IMR-90 (cell line): ENCODE measurements around the gene TMEM106A. TPM values are rescaled to one million over a fixed set of nuclear protein-coding genes. Genes with fewer than 3 reads are reported as not detected.

Experiments used
- ATAC-seq: fragments of 200-7000 bp; cut with Tn5 transposase; 2 replicates; pipeline ENCODE4 v1.9.1; 2020; ENCODE audit warnings: low read depth, mild to moderate bottlenecking, moderate library complexity
- Bru-seq: library from RNA; stranded (reverse); fragments of 400-500 nt; gene quantifications from one replicate; lab custom pipeline; 2021; lab: Mats Ljungman, UMichigan
- BruChase-seq, 2 experiments: library from RNA; stranded (reverse); fragments of 400-500 nt; gene quantifications; one replicate each; lab custom pipeline; 2021; lab: Mats Ljungman, UMichigan
- BruUV-seq: library from RNA; stranded (reverse); fragments of 400-500 nt; replicated peaks from 2 replicates; lab custom pipeline; 2021; lab: Mats Ljungman, UMichigan
- CTCF ChIA-PET: fragments of 300-600 bp; formaldehyde crosslinking; extraction: SDS; loops from one replicate; lab custom pipeline; 2021; ENCODE audit warnings: antibody characterized with exemption; lab: Yijun Ruan, JAX
- POLR2A ChIA-PET: fragments of 300-600 bp; sonication (Branson Sonifier 250); formaldehyde crosslinking; loops from one replicate; lab custom pipeline; 2022; ENCODE audit warnings: antibody characterized with exemption; ENCODE audit not compliant: unreplicated experiment; lab: Charles Lee
- DNase-seq: peaks from one replicate; pipeline ENCODE4 v3.0.0; 2013
- H2AFZ ChIP-seq: replicated peaks from 2 replicates; pipeline ENCODE3; 2013; ENCODE audit warnings: low read length, mild to moderate bottlenecking; ENCODE audit not compliant: poor library complexity
- H2AK5ac ChIP-seq: 2 replicates; pipeline ENCODE4 v1.6.1; 2013; ENCODE audit warnings: low read depth, low read length, inconsistent platforms
- H2AK9ac ChIP-seq: replicated peaks from 2 replicates; pipeline ENCODE3; 2013; ENCODE audit warnings: mild to moderate bottlenecking, low read depth, low read length, moderate library complexity; ENCODE audit not compliant: poor library complexity
- H2BK120ac ChIP-seq: 2 replicates; pipeline ENCODE4 v1.6.1; 2013; ENCODE audit warnings: low read depth, low read length, inconsistent platforms
- H2BK15ac ChIP-seq: 3 replicates; pipeline ENCODE4 v1.6.1; 2013; ENCODE audit warnings: low read depth, low read length, inconsistent platforms
- H2BK20ac ChIP-seq: 2 replicates; pipeline ENCODE4 v1.6.1; 2013; ENCODE audit warnings: low read depth, mild to moderate bottlenecking, inconsistent platforms, low read length, moderate library complexity
- H2BK5ac ChIP-seq: 2 replicates; pipeline ENCODE4 v1.6.1; 2013; ENCODE audit warnings: mild to moderate bottlenecking, low read depth, low read length, inconsistent platforms; ENCODE audit not compliant: poor library complexity, severe bottlenecking
- H3K14ac ChIP-seq: replicated peaks from 2 replicates; pipeline ENCODE4 v1.6.1; 2013; ENCODE audit warnings: low read depth, low read length, inconsistent platforms
- H3K18ac ChIP-seq: 2 replicates; pipeline ENCODE4 v1.6.1; 2013; ENCODE audit warnings: low read depth, low read length, control low read depth
- H3K23ac ChIP-seq: 2 replicates; pipeline ENCODE4 v1.6.1; 2013; ENCODE audit warnings: low read depth, low read length, inconsistent platforms
- H3K27ac ChIP-seq: 2 replicates; pipeline ENCODE4 v1.5.1; 2013; ENCODE audit warnings: mild to moderate bottlenecking, control low read depth, low read length; ENCODE audit not compliant: insufficient read depth
- H3K27me3 ChIP-seq: 2 replicates; pipeline ENCODE4 v1.6.1; 2013; ENCODE audit warnings: low read length; ENCODE audit not compliant: control insufficient read depth, insufficient read depth
- H3K36me3 ChIP-seq: 2 replicates; pipeline ENCODE4 v1.6.1; 2013; ENCODE audit warnings: low read length, mixed read lengths; ENCODE audit not compliant: control insufficient read depth, insufficient read depth
- H3K4ac ChIP-seq: 2 replicates; pipeline ENCODE4 v1.6.1; 2013; ENCODE audit warnings: low read depth, low read length, inconsistent platforms
- H3K4me1 ChIP-seq: 2 replicates; pipeline ENCODE4 v1.6.1; 2013; ENCODE audit warnings: low read length, mixed read lengths; ENCODE audit not compliant: control insufficient read depth, insufficient read depth
- H3K4me2 ChIP-seq: 2 replicates; pipeline ENCODE4 v1.6.1; 2013; ENCODE audit warnings: low read depth, mild to moderate bottlenecking, control low read depth, low read length, moderate library complexity
- H3K4me3 ChIP-seq: 2 replicates; pipeline ENCODE4 v1.5.1; 2013; ENCODE audit warnings: low read depth, mild to moderate bottlenecking, control low read depth, low read length, moderate library complexity; ENCODE audit not compliant: insufficient read depth
- H3K56ac ChIP-seq: 2 replicates; pipeline ENCODE4 v1.6.1; 2013; ENCODE audit warnings: low read length, inconsistent platforms; ENCODE audit not compliant: insufficient read depth; ENCODE audit errors: extremely low read depth
- H3K79me1 ChIP-seq, 2 experiments: 2 replicates each; pipeline ENCODE4 v1.6.1; 2013; ENCODE audit warnings: low read length in 2 of 2, inconsistent platforms in 1 of 2, low read depth in 1 of 2
- H3K9ac ChIP-seq: 2 replicates; pipeline ENCODE4 v1.6.1; 2013; ENCODE audit warnings: low read depth, low read length, control low read depth
- H3K9me1 ChIP-seq: 2 replicates; pipeline ENCODE4 v1.6.1; 2013; ENCODE audit warnings: low read length, inconsistent platforms; ENCODE audit not compliant: insufficient read depth
- H3K9me3 ChIP-seq: 2 replicates; pipeline ENCODE4 v1.6.1; 2013; ENCODE audit warnings: low read length; ENCODE audit not compliant: control insufficient read depth, insufficient read depth
- H4K20me1 ChIP-seq: 2 replicates; pipeline ENCODE4 v1.6.1; 2013; ENCODE audit warnings: low read length, inconsistent platforms; ENCODE audit not compliant: insufficient read depth
- H4K5ac ChIP-seq: 2 replicates; pipeline ENCODE4 v1.6.1; 2013; ENCODE audit warnings: mild to moderate bottlenecking, low read depth, low read length, control low read depth
- H4K8ac ChIP-seq, 2 experiments: 2 replicates each; pipeline ENCODE4 v1.6.1; 2013; ENCODE audit warnings: low read depth in 2 of 2, low read length in 2 of 2, control low read depth in 1 of 2, inconsistent platforms in 1 of 2
- H4K91ac ChIP-seq: 2 replicates; pipeline ENCODE4 v1.6.1; 2013; ENCODE audit warnings: low read depth, low read length, inconsistent platforms; ENCODE audit not compliant: insufficient read depth
- BHLHE40 ChIP-seq: fragments of 150-350 bp; IDR thresholded peaks from 2 replicates; pipeline ENCODE4 v1.6.1; 2016; ENCODE audit warnings: mild to moderate bottlenecking, low read depth, low read length
- CHD1 ChIP-seq: IDR thresholded peaks from 2 replicates; pipeline ENCODE4 v1.6.1; 2012; ENCODE audit warnings: low read depth, low read length, improper control_type of control experiment
- FOS ChIP-seq: fragments of 150-350 bp; IDR thresholded peaks from 2 replicates; pipeline ENCODE4 v1.6.1; 2016; ENCODE audit warnings: low read depth, low read length
- MAFK ChIP-seq: IDR thresholded peaks from 2 replicates; pipeline ENCODE4 v1.6.1; 2012; ENCODE audit warnings: low read depth, low read length, improper control_type of control experiment
- MAZ ChIP-seq: IDR thresholded peaks from 2 replicates; pipeline ENCODE4 v1.6.1; 2012; ENCODE audit warnings: low read depth, mild to moderate bottlenecking, low read length, improper control_type of control experiment, moderate library complexity, borderline replicate concordance
- NFE2L2 ChIP-seq: fragments of 150-350 bp; IDR thresholded peaks from 2 replicates; pipeline ENCODE4 v1.6.1; 2016; ENCODE audit warnings: low read depth, mild to moderate bottlenecking, low read length
- POLR2A ChIP-seq: IDR thresholded peaks from 2 replicates; pipeline ENCODE4 v1.6.1; 2012; ENCODE audit warnings: mild to moderate bottlenecking, low read depth, low read length
- RAD21 ChIP-seq: IDR thresholded peaks from 2 replicates; pipeline ENCODE4 v1.6.1; 2012; ENCODE audit warnings: low read length, improper control_type of control experiment
- RCOR1 ChIP-seq: IDR thresholded peaks from 2 replicates; pipeline ENCODE4 v1.6.1; 2012; ENCODE audit warnings: mild to moderate bottlenecking, low read length, improper control_type of control experiment; ENCODE audit not compliant: insufficient replicate concordance
- RFX5 ChIP-seq: IDR thresholded peaks from 2 replicates; pipeline ENCODE4 v1.8.0; 2012; ENCODE audit warnings: low read depth, mild to moderate bottlenecking, low read length, moderate library complexity
- SMC3 ChIP-seq: fragments of 150-350 bp; IDR thresholded peaks from 2 replicates; pipeline ENCODE4 v1.6.1; 2016; ENCODE audit warnings: low read depth, mild to moderate bottlenecking, antibody characterized with exemption, low read length, moderate library complexity
- WGBS, 2 experiments: methylation state at CpG; one replicate each; pipeline versions ENCODE4 v1.1.5 to v1.1.7; 2013; ENCODE audit warnings: missing lambda C conversion rate in 2 of 2; ENCODE audit not compliant: insufficient read length in 1 of 2; ENCODE audit errors: extremely low coverage in 2 of 2; 5-methylcytosine and 5-hydroxymethylcytosine counted together
- dilution Hi-C: fragments of 300-500 bp; cut with HindIII; formaldehyde crosslinking; loops from one replicate; pipeline ENCODE4 v1.14.3; 2018; ENCODE audit warnings: low sequenced_read_pairs; ENCODE audit not compliant: unreplicated experiment
- in situ Hi-C: fragments of 300-500 bp; cut with MboI; formaldehyde crosslinking; loops from 3 replicates; pipeline ENCODE4 v1.14.3; 2019; ENCODE audit warnings: low sequenced_read_pairs, inconsistent platforms, mixed read lengths
- intact Hi-C: fragments of 100-400 bp; cut with micrococcal nuclease; formaldehyde crosslinking; loops from 2 replicates; pipeline ENCODE4 v1.10.0; 2022
- long read RNA-seq: library from polyadenylated mRNA; unstranded; transcript quantifications from one replicate; pipeline ENCODE4 v2.0.0, GENCODE V29; 2021; ENCODE audit not compliant: unreplicated experiment
- polyA plus RNA-seq, 3 experiments: library from polyadenylated mRNA; depleted of rRNA; stranded (reverse); fragments of >200 nt; gene quantifications; 2 replicates each; pipeline ENCODE4 v1.2.3, GENCODE V29; 2012; ENCODE audit warnings: low replicate concordance in 1 of 3
- total RNA-seq: library from RNA; depleted of rRNA; stranded (reverse); fragments of >200 nt; gene quantifications from 2 replicates; pipeline ENCODE4 v1.2.3, GENCODE V29; 2012; rRNA removed
- TF ChIP-seq, protein P1 (sequence below): conservative IDR thresholded peaks from 2 replicates; pipeline ENCODE4 v1.5.1; 2012; ENCODE audit warnings: mild to moderate bottlenecking, low read depth, low read length, improper control_type of control experiment

TMEM106A gene, protein sequence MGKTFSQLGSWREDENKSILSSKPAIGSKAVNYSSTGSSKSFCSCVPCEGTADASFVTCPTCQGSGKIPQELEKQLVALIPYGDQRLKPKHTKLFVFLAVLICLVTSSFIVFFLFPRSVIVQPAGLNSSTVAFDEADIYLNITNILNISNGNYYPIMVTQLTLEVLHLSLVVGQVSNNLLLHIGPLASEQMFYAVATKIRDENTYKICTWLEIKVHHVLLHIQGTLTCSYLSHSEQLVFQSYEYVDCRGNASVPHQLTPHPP
- total RNA-seq: 1.4 and 2.2 TPM in 2 replicates
- 7.4 and 7.5 TPM in 2 replicates for polyA plus RNA-seq (2012; rRNA removed)
- 4.9 and 5.4 TPM in 2 replicates for polyA plus RNA-seq (2012; cell fraction: cytosol; rRNA removed)
- 14.9 and 16.3 TPM in 2 replicates for polyA plus RNA-seq (2012; cell fraction: nucleus; rRNA removed; ENCODE audit: low replicate concordance)
- Bru-seq, nascent RNA: percentile 84 among the genes with signal in this experiment
- percentile 92 among the genes with signal in this experiment for BruChase-seq, experiment 1, labeled RNA remaining after a 6-hour chase
- percentile 93 among the genes with signal in this experiment for BruChase-seq, experiment 2, labeled RNA remaining after a 2-hour chase
- long read RNA-seq, partial matches to known transcripts: 5 of 7 reads
- long read RNA-seq, other reads (novel, unspliced or antisense): 1 of 7 reads

DNA sequence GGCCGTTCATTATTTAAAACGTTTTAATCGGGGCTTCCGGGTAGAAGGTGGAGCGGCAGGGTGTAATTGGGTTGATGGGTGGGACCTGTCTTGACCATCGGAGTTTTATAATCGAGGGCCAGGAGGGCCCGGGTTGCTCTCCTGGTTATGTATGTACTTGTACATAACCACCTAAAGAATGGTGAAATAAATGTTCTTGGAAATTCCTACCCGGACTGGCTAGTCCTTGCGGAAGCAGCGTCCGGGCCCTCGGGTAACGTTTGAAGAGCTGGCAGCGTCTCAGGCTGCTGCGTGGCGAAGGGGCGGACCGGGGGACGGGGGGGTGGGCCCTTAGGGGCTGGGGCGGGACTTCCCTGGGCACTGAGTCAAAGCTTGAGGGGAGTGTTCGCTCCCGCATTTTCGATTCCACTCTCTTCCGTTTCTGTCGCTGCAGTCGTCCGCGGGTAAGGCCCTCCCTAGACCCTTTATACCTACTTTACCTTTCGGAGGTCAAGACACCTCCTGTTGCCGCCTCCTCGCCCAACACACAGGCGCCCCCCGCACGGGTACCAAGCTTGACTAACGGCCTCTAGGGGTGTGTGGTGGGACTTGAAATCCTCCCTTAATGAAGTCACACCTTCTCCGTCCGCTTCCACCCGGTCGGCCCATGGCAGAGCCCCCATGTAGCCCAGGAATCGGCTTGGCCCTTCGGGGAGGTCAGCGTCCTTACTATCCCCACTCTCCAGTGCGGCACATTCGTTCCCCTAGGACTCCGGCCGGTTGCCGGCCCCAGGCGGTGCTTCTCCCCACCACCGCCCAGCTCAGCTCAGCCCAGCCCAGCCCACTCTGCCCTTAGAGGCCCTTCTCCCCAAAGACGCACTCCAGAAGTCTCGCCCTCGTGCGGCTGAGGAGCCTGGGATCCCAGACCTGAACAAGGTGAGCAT is at the start of gene TMEM106A:
Gene TMEM106A, plus strand, starts transcription at position 396 of the 923 bp plus-strand sequence. CDS start 1,167 bp downstream, outside the sequence.
- Histone ChIP-seq H2AK5ac (peak within 1 kb of the TSS; percentile 87), H3K9ac (peak within 1 kb of the TSS; percentile 79), H3K27ac (peak within 1 kb of the TSS; percentile 84), H2BK20ac (peak within 1 kb of the TSS; percentile 69; the same call in 1 of the 2 replicates), H3K14ac (peak within 1 kb of the TSS; percentile 95), H3K18ac (peak within 1 kb of the TSS; percentile 42), H2BK5ac (peak within 1 kb of the TSS; percentile 78), H3K4ac (peak within 1 kb of the TSS; percentile 92), H3K36me3 (peaks cover 30% of the 10 kb centered on the region), H3K9me1 (peaks cover 20% of the 10 kb centered on the region), H4K91ac (peak within 1 kb of the TSS; percentile 83), H3K4me3 (peak within 1 kb of the TSS; percentile 74), H2BK15ac (peak within 1 kb of the TSS; percentile 54; the same call in 1 of the 3 replicates), H3K4me2 (peak within 1 kb of the TSS; percentile 94), H3K79me1 (peaks cover 18 to 46% of the 10 kb centered on the region in 2 experiments), H3K4me1 (peaks cover 16% of the 10 kb centered on the region), H3K9me3 (no peaks in the 10 kb centered on the region), H2AK9ac (peak within 1 kb of the TSS; percentile 96), H4K8ac (peak within 1 kb of the TSS; percentile 53 to 96), H3K23ac (peak within 1 kb of the TSS; percentile 95), H4K5ac (peak within 1 kb of the TSS; percentile 98), H3K27me3 (no peaks in the 10 kb centered on the region), H3K56ac (peak within 1 kb of the TSS; percentile 81), H2BK120ac (peak within 1 kb of the TSS; percentile 70), H2AFZ (peak within 1 kb of the TSS; percentile 88), H4K20me1 (no peaks in the 10 kb centered on the region)
- 0% methylated on average over 6 of the region's 54 CpGs; no CpG with 5 or more reads in 1 of the 2 experiments for WGBS, 2 experiments
- no TSS peak for BruUV-seq
- ChIA-PET POLR2A (interaction anchor here (0.6 to 1.0 kb wide), 3 partner anchors 9 to 109 kb away, joined by 5 to 12 read pairs (median 6); no protein-coding TSS in a partner anchor), CTCF (interaction anchor here (1.0 kb wide), 1 partner anchor 98 kb away, joined by 3 read pairs; no protein-coding TSS in a partner anchor)
- in situ Hi-C loops: loop anchor here (25.0 kb wide), 1 partner anchor 101 kb away; no protein-coding TSS in a partner anchor
- DNase-seq: peak; percentile 85
- ATAC-seq: peak; percentile 88
- dilution Hi-C loops: no loop called here
- intact Hi-C loops: loop anchor here (1.0 to 10.0 kb wide), 2 partner anchors 105 to 303 kb away; no protein-coding TSS in a partner anchor
- TF ChIP-seq MAFK: no peak
- no peak for TF ChIP-seq NFE2L2
- TF ChIP-seq RFX5: no peak
- no peak for TF ChIP-seq FOS
- peak; percentile 71 for TF ChIP-seq POLR2A
- TF ChIP-seq, protein P1, sequence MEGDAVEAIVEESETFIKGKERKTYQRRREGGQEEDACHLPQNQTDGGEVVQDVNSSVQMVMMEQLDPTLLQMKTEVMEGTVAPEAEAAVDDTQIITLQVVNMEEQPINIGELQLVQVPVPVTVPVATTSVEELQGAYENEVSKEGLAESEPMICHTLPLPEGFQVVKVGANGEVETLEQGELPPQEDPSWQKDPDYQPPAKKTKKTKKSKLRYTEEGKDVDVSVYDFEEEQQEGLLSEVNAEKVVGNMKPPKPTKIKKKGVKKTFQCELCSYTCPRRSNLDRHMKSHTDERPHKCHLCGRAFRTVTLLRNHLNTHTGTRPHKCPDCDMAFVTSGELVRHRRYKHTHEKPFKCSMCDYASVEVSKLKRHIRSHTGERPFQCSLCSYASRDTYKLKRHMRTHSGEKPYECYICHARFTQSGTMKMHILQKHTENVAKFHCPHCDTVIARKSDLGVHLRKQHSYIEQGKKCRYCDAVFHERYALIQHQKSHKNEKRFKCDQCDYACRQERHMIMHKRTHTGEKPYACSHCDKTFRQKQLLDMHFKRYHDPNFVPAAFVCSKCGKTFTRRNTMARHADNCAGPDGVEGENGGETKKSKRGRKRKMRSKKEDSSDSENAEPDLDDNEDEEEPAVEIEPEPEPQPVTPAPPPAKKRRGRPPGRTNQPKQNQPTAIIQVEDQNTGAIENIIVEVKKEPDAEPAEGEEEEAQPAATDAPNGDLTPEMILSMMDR: peak; percentile 30
- no peak for TF ChIP-seq SMC3
- no peak for TF ChIP-seq CHD1
- no peak for TF ChIP-seq MAZ
- TF ChIP-seq BHLHE40: no peak
- TF ChIP-seq RAD21: 0 out of 2 replicates have a peak, but pooled peaks have one; percentile 9
- no peak for TF ChIP-seq RCOR1
